ENCODE results near the gene GALNT13. TPM values are rescaled to one million over a fixed set of nuclear protein-coding genes. Genes with fewer than 3 reads are reported as not detected.

GALNT13 gene
- total and polyA plus RNA-seq, 2 of the 13 experiments (the other 11 are each of a cell fraction or from before 2014, with no cell fraction given) = 1.3 to 5.0 TPM

DNA sequence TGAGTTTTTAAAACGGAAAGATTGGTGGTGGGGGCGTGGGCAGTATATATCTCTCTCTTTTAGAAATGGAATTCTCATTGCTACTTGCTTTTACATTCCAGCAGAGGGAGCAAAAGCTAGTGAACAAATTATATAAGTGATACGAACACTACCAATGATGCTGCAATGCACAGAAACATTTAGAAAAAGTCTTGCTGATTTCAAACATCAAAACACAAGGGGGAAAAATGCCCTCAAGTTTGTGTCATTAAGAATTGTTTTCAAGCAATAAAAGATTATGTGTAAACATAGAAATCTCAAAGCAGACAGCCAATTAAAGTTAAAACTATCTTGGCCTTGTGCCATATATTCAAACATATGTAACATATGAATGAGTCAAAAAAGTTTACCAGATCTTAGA, 530.5 kb downstream of the GALNT13 start:
- Histone ChIP-seq H3K79me2 (ENCODE audit: insufficient read depth, low read length) (no peaks in the 10 kb centered on the region), H3K4me1 (ENCODE audit: insufficient read depth, low read length) (peaks cover 11% of the 10 kb centered on the region), H3K27ac (ENCODE audit: extremely low read length, insufficient read depth, low read length) (no peak overlapping the region), H3K9ac (ENCODE audit: insufficient read depth, low read depth, low read length) (no peak overlapping the region), H3K4me3 (replicated peaks in 1 of 3; ENCODE audit: insufficient read depth in 1 of 3, low read depth in 2 of 3, low read length in 3 of 3) (no peak overlapping the region), H3K27me3 (ENCODE audit: control insufficient read depth in 1 of 2, insufficient read depth in 2 of 2, low read length in 2 of 2) (no peaks in the 10 kb centered on the region), H3K9me3 (ENCODE audit: low read length) (no peaks in the 10 kb centered on the region), H3K36me3 (replicated peaks in 1 of 2; ENCODE audit: control insufficient read depth in 1 of 2, insufficient read depth in 2 of 2, low read length in 2 of 2) (no peaks in the 10 kb centered on the region), H2AFZ (ENCODE audit: low read length) (no peak overlapping the region), H3K4me2 (ENCODE audit: low read depth, low read length) (no peak overlapping the region), H4K20me1 (ENCODE audit: insufficient read depth, low read length) (no peaks in the 10 kb centered on the region)
- BruUV-seq (replicated peaks) = no TSS peak
- DNase-seq (ENCODE audit: low spot score) = peak; percentile 53
- in situ Hi-C loops (cut with HindIII; ENCODE audit: extremely low pct_ligation_motif_present, low pct_unique_long_range_greater_than_20kb) = no loop called here
- 2% methylated on average over 3 of the region's 3 CpGs for WGBS (ENCODE audit: low lambda C conversion rate)
- peak; percentile 84 for ATAC-seq
- POLR2A ChIA-PET = no interaction called here
- CTCF ChIA-PET (ENCODE audit: low intra/inter-chr PET ratio, low total read pairs) = interaction anchor here (1.2 to 1.8 kb wide), 2 partner anchors 822 to 908 kb away, joined by 7 to 8 read pairs; no protein-coding TSS in a partner anchor
- FAIRE-seq = no peak
- intact Hi-C loops (cut with micrococcal nuclease; ENCODE audit: unreplicated experiment) = loop anchor here (1.0 to 10.0 kb wide), 4 partner anchors 223 to 908 kb away; no protein-coding TSS in a partner anchor
- no peak for TF ChIP-seq CCDC6 (CRISPR knock-in tag; IDR thresholded peaks at IDR 0.05)
- no peak for TF ChIP-seq ZNF362 (CRISPR knock-in tag; IDR thresholded peaks at IDR 0.05; ENCODE audit: borderline replicate concordance)
- TF ChIP-seq ZNF768 (CRISPR knock-in tag; IDR thresholded peaks at IDR 0.05) = no peak
- no peak for TF ChIP-seq ZNF75D (CRISPR knock-in tag; IDR thresholded peaks at IDR 0.05; ENCODE audit: borderline replicate concordance)
- no peak for TF ChIP-seq ONECUT2 (CRISPR knock-in tag; IDR thresholded peaks at IDR 0.05)
- TF ChIP-seq NFIC (IDR thresholded peaks at IDR 0.05; ENCODE audit: low read length) = peak; percentile 27; the same call in 1 of the 2 replicates
- TF ChIP-seq, protein P1, sequence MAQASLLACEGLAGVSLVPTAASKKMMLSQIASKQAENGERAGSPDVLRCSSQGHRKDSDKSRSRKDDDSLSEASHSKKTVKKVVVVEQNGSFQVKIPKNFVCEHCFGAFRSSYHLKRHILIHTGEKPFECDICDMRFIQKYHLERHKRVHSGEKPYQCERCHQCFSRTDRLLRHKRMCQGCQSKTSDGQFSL (CRISPR knock-in tag; IDR thresholded peaks at IDR 0.05) = no peak
- peak; percentile 68 for TF ChIP-seq STAG1 (CRISPR knock-in tag; IDR thresholded peaks at IDR 0.05)
- peak; percentile 60 for TF ChIP-seq ARID3A (IDR thresholded peaks at IDR 0.05; ENCODE audit: low read depth, low read length)
- peak; percentile 13; the same call in 1 of the 2 replicates for TF ChIP-seq FOXJ3 (CRISPR knock-in tag; IDR thresholded peaks at IDR 0.05; ENCODE audit: borderline replicate concordance)
- no peak for TF ChIP-seq ISL2 (CRISPR knock-in tag; IDR thresholded peaks at IDR 0.05)
- TF ChIP-seq GATAD2A (CRISPR knock-in tag; IDR thresholded peaks at IDR 0.05) = no peak
- TF ChIP-seq, protein P2, sequence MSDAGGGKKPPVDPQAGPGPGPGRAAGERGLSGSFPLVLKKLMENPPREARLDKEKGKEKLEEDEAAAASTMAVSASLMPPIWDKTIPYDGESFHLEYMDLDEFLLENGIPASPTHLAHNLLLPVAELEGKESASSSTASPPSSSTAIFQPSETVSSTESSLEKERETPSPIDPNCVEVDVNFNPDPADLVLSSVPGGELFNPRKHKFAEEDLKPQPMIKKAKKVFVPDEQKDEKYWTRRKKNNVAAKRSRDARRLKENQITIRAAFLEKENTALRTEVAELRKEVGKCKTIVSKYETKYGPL (CRISPR knock-in tag; IDR thresholded peaks at IDR 0.05) = peak; percentile 94
- peak; percentile 51; the same call in 1 of the 2 replicates for TF ChIP-seq RAD21 (CRISPR knock-in tag; IDR thresholded peaks at IDR 0.05)
- TF ChIP-seq ZNF30 (CRISPR knock-in tag; IDR thresholded peaks at IDR 0.05) = no peak
- peak; percentile 70 for TF ChIP-seq SMC3 (IDR thresholded peaks at IDR 0.05; ENCODE audit: low read length)
- no peak for TF ChIP-seq ETV5 (CRISPR knock-in tag; IDR thresholded peaks at IDR 0.05; ENCODE audit: borderline replicate concordance)
- TF ChIP-seq THYN1 (CRISPR knock-in tag; IDR thresholded peaks at IDR 0.05; ENCODE audit: borderline replicate concordance, low read depth) = 0 out of 2 replicates have a peak, but pooled peaks have one; percentile 26
- TF ChIP-seq ZSCAN20 (CRISPR knock-in tag; IDR thresholded peaks at IDR 0.05; ENCODE audit: borderline replicate concordance) = no peak
- no peak for TF ChIP-seq ZBTB1 (CRISPR knock-in tag; IDR thresholded peaks at IDR 0.05; ENCODE audit: borderline replicate concordance)
- no peak for TF ChIP-seq BRD4 (CRISPR knock-in tag; IDR thresholded peaks at IDR 0.05)
- peak; percentile 65 for TF ChIP-seq CTCF (CRISPR knock-in tag; IDR thresholded peaks at IDR 0.05)
